Measurements from ENCODE around the gene LBP.
"Not testable (repeated sequence)": the region's sequence is repeated elsewhere in the genome, so short reads cannot be mapped to it uniquely, and the experiment has no call there.

The LBP gene

GRCh38 chr20:38349856-38350255, 3.6 kb downstream of the LBP start:
- no peak for FAIRE-seq

GRCh38 chr20:38350879-38351775, 4.8 kb downstream of the LBP start:
- DNase-seq (ENCODE audit: low spot score) (no peak), FAIRE-seq (no peak)

More at GRCh38 chr20:38349856-38350255, 3.6 kb downstream of the LBP start:
- no peak for DNase-seq (ENCODE audit: low spot score)

- DNase-seq (ENCODE audit: low spot score) (peak; percentile 38), FAIRE-seq (no peak)
Measured at GRCh38 chr20:38353316-38353715, 7.0 kb downstream of the LBP start.

GRCh38 chr20:38354227-38354626, 7.9 kb downstream of the LBP start:
- no peak for DNase-seq (ENCODE audit: low spot score)
- no peak for FAIRE-seq

- FAIRE-seq (no peak), DNase-seq (ENCODE audit: low spot score) (no peak)
Measured at GRCh38 chr20:38355161-38356012, 9.1 kb downstream of the LBP start.

GRCh38 chr20:38357653-38358207, 11.4 kb downstream of the LBP start:
- FAIRE-seq (no peak), DNase-seq (ENCODE audit: low spot score) (no peak)

GRCh38 chr20:38358556-38358955, 12.3 kb downstream of the LBP start:
- FAIRE-seq (no peak), DNase-seq (ENCODE audit: low spot score) (no peak)

- FAIRE-seq (peak; percentile 9), DNase-seq (ENCODE audit: low spot score) (no peak)
Measured at GRCh38 chr20:38363004-38363747, 16.9 kb downstream of the LBP start.

- no peak for DNase-seq (ENCODE audit: low spot score)
- FAIRE-seq = no peak
Measured at GRCh38 chr20:38369389-38369788, 23.1 kb downstream of the LBP start.

- no peak for FAIRE-seq
Measured at GRCh38 chr20:38372806-38373205, 26.5 kb downstream of the LBP start.

GRCh38 chr20:38373231-38373867, 27.1 kb downstream of the LBP start:
- FAIRE-seq (no peak), DNase-seq (ENCODE audit: low spot score) (no peak)

More at GRCh38 chr20:38372806-38373205, 26.5 kb downstream of the LBP start:
- no peak for DNase-seq (ENCODE audit: low spot score)

GRCh38 chr20:38373898-38374297, 27.6 kb downstream of the LBP start:
- DNase-seq (ENCODE audit: low spot score) (no peak), FAIRE-seq (no peak)

- DNase-seq (ENCODE audit: low spot score) = no peak
- no peak for FAIRE-seq
Measured at GRCh38 chr20:38377039-38377685, 30.9 kb downstream of the LBP start.

- FAIRE-seq; DNase-seq (ENCODE audit: low spot score): not testable (repeated sequence)
Measured at GRCh38 chr20:38377838-38378237, 31.6 kb downstream of the LBP start.

- DNase-seq (ENCODE audit: low spot score) = no peak
- FAIRE-seq = no peak
Measured at GRCh38 chr20:38383147-38383546, 36.9 kb downstream of the LBP start.

GRCh38 chr20:38386004-38386403, 39.7 kb downstream of the LBP start:
- FAIRE-seq (no peak), DNase-seq (ENCODE audit: low spot score) (no peak)

- DNase-seq (ENCODE audit: low spot score) (no peak), FAIRE-seq (no peak)
Measured at GRCh38 chr20:38386851-38387250, 40.6 kb downstream of the LBP start.

- DNase-seq (ENCODE audit: low spot score) = no peak
- FAIRE-seq = no peak
Measured at GRCh38 chr20:38387953-38388352, 41.7 kb downstream of the LBP start.

- FAIRE-seq (no peak), DNase-seq (ENCODE audit: low spot score) (no peak)
Measured at GRCh38 chr20:38392356-38392755, 46.1 kb downstream of the LBP start.

GRCh38 chr20:38393259-38393658, 47.0 kb downstream of the LBP start:
- DNase-seq (ENCODE audit: low spot score) (no peak), FAIRE-seq (no peak)
